OCI-LY3 (cell line): ENCODE data around the gene LHX4.

Source experiments
- H2AFZ ChIP-seq: fragments of 200-600, 300-600 bp; shearing (Covaris generic); 2 replicates; pipeline ENCODE4 v1.6.0; 2014; ENCODE audit warnings: antibody characterized with exemption, low read depth, low read length
- H3K27ac ChIP-seq: fragments of 200-600, 300-600 bp; sonication (generic); 2 replicates; pipeline ENCODE4 v1.5.1; 2014; ENCODE audit warnings: mild to moderate bottlenecking, low read length, moderate library complexity, mixed read lengths
- H3K27me3 ChIP-seq: fragments of 200-600, 300-600 bp; sonication (generic); 2 replicates; pipeline ENCODE4 v1.6.1; 2014; ENCODE audit warnings: low read depth, low read length, mixed read lengths
- H3K36me3 ChIP-seq: fragments of 200-600, 300-600 bp; sonication (generic); replicated peaks from 2 replicates; pipeline ENCODE3; 2014; ENCODE audit warnings: low read depth, low read length, mixed read lengths
- H3K4me1 ChIP-seq: fragments of 300-600, 200-600 bp; sonication (generic); 2 replicates; pipeline ENCODE4 v1.6.1; 2014; ENCODE audit warnings: low read length, mixed read lengths
- H3K4me2 ChIP-seq: fragments of 200-600, 300-600 bp; sonication (generic); 2 replicates; pipeline ENCODE4 v1.6.1; 2014; ENCODE audit warnings: low read length, mixed read lengths
- H3K4me3 ChIP-seq: fragments of 300-600, 200-600 bp; sonication (generic); 2 replicates; pipeline ENCODE4 v1.5.1; 2014; ENCODE audit warnings: antibody characterized with exemption, mild to moderate bottlenecking, low read length, moderate library complexity
- H3K79me2 ChIP-seq: fragments of 300-600, 200-600 bp; shearing (Covaris generic); 2 replicates; pipeline ENCODE4 v1.6.1; 2014; ENCODE audit warnings: mild to moderate bottlenecking, low read length, mixed read lengths
- H3K9ac ChIP-seq: fragments of 300-600, 200-600 bp; shearing (Covaris generic); 2 replicates; pipeline ENCODE4 v1.6.0; 2014; ENCODE audit warnings: mild to moderate bottlenecking, low read length, moderate library complexity
- H3K9me3 ChIP-seq: fragments of 200-600, 300-600 bp; shearing (Covaris generic); 2 replicates; pipeline ENCODE4 v1.6.1; 2014; ENCODE audit warnings: low read length, mixed read lengths; ENCODE audit not compliant: insufficient read depth
- H4K20me1 ChIP-seq: fragments of 200-600, 300-600 bp; sonication (generic); 2 replicates; pipeline ENCODE4 v1.6.1; 2016; ENCODE audit warnings: low read length, mixed read lengths; ENCODE audit not compliant: insufficient read depth
- EZH2phosphoT487 ChIP-seq: fragments of 200-600 bp; shearing (Covaris generic); IDR thresholded peaks from 2 replicates; pipeline ENCODE4 v1.6.1; 2018; ENCODE audit warnings: antibody characterized with exemption, mixed run types, low read depth
- TF ChIP-seq, protein P1 (sequence below): fragments of 200-600, 300-600 bp; sonication (generic); IDR thresholded peaks from 2 replicates; pipeline ENCODE4 v1.5.1; 2014; ENCODE audit warnings: antibody characterized with exemption, low read length, low read depth

The LHX4 gene

GRCh38 chr1:180244840-180245239 lies 14.8 kb downstream of the LHX4 start:
- Histone ChIP-seq H3K4me1 (no peaks in the 10 kb centered on the region), H3K4me2 (no peak overlapping the region), H3K4me3 (no peak overlapping the region), H3K36me3 (no peaks in the 10 kb centered on the region), H3K27ac (no peak overlapping the region), H3K27me3 (peaks cover 18% of the 10 kb centered on the region), H3K79me2 (no peaks in the 10 kb centered on the region), H2AFZ (no peak overlapping the region), H4K20me1 (no peaks in the 10 kb centered on the region), H3K9ac (no peak overlapping the region), H3K9me3 (no peaks in the 10 kb centered on the region)
- TF ChIP-seq, protein P1, sequence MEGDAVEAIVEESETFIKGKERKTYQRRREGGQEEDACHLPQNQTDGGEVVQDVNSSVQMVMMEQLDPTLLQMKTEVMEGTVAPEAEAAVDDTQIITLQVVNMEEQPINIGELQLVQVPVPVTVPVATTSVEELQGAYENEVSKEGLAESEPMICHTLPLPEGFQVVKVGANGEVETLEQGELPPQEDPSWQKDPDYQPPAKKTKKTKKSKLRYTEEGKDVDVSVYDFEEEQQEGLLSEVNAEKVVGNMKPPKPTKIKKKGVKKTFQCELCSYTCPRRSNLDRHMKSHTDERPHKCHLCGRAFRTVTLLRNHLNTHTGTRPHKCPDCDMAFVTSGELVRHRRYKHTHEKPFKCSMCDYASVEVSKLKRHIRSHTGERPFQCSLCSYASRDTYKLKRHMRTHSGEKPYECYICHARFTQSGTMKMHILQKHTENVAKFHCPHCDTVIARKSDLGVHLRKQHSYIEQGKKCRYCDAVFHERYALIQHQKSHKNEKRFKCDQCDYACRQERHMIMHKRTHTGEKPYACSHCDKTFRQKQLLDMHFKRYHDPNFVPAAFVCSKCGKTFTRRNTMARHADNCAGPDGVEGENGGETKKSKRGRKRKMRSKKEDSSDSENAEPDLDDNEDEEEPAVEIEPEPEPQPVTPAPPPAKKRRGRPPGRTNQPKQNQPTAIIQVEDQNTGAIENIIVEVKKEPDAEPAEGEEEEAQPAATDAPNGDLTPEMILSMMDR, result no peak
- TF ChIP-seq EZH2phosphoT487, result no peak

DNA sequence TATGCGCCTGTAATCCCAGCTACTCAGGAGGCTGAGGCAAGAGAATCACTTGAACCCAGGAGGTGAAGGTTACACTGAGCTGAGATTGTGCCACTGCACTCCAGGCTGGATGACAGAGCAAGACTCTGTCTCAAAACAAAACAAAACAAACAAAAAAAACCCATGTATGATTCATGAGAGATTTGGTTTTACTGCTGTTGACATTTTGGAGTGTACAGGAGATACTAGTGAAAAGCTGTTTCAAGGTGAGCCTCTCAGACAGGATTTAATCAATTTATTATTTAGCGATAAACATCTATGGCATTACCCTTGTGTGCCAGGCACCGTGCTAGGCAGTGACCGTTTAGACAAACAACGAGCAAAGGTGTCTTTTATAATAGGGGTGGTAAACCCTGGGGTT lies 16.5 kb downstream of the LHX4 start:
- H3K27ac ChIP-seq, result no peak overlapping the region
- H3K36me3 ChIP-seq, result no peaks in the 10 kb centered on the region
- H3K27me3 ChIP-seq, result peaks cover 4% of the 10 kb centered on the region; the same call in 1 of the 2 replicates
- no peak overlapping the region for H3K9ac ChIP-seq
- no peaks in the 10 kb centered on the region for H3K4me1 ChIP-seq
- H4K20me1 ChIP-seq, result no peaks in the 10 kb centered on the region
- H3K4me3 ChIP-seq, result no peak overlapping the region
- TF ChIP-seq, protein P1, result no peak
- TF ChIP-seq EZH2phosphoT487, result no peak
- H2AFZ ChIP-seq, result no peak overlapping the region; the same call in 1 of the 2 replicates
- no peaks in the 10 kb centered on the region for H3K9me3 ChIP-seq
- no peaks in the 10 kb centered on the region for H3K79me2 ChIP-seq
- H3K4me2 ChIP-seq, result no peak overlapping the region

DNA sequence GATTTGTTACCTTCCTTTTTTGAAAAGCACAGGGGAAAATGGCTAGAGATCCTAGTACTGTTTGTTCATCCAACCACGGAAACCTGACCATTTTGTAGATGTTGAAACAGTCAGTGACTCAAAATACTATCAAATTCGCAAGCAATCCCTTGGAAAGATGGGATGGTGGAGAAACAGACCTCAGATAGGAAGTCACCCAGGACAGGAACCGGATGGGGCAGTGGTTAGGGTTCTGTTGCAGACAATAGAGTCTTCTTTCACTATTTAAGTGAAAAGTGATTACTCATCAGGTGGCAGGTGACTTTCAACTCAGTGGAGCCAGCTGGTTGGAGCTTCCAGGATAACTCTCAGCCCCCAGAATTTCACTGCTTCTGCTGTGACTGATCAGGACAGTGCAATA lies 17.0 kb downstream of the LHX4 start:
- no peaks in the 10 kb centered on the region for H3K9me3 ChIP-seq
- H3K4me1 ChIP-seq, result no peaks in the 10 kb centered on the region
- no peaks in the 10 kb centered on the region for H3K79me2 ChIP-seq
- TF ChIP-seq, protein P1, result no peak
- no peaks in the 10 kb centered on the region for H4K20me1 ChIP-seq
- H2AFZ ChIP-seq, result no peak overlapping the region
- no peak overlapping the region for H3K9ac ChIP-seq
- H3K27me3 ChIP-seq, result peaks cover 3% of the 10 kb centered on the region; the same call in 1 of the 2 replicates
- no peak overlapping the region for H3K4me2 ChIP-seq
- H3K27ac ChIP-seq, result no peak overlapping the region
- H3K4me3 ChIP-seq, result no peak overlapping the region
- no peaks in the 10 kb centered on the region for H3K36me3 ChIP-seq

DNA sequence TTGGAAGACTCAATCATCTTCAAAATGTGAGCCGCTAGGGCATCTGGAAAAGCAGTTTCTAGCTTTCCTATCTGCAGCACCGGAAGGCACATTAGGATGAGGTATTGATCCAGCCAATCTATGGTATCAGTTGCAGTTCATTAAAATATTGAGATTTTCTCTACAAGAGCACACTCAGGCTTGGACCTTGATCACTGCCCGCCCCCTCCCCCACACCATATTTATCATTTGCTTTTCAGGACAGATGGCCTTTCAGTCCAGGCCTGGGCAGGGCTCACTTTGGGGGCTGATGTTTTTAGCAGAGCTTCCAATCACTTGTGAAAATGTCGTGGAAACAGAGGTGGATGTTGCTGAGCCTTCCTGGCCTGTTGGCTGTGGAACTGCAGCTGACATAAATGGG lies 17.5 kb downstream of the LHX4 start:
- Histone ChIP-seq H3K4me2 (no peak overlapping the region), H3K4me1 (peaks cover 4% of the 10 kb centered on the region), H3K9me3 (no peaks in the 10 kb centered on the region), H3K9ac (no peak overlapping the region), H3K79me2 (no peaks in the 10 kb centered on the region), H3K36me3 (no peaks in the 10 kb centered on the region), H4K20me1 (no peaks in the 10 kb centered on the region), H2AFZ (no peak overlapping the region), H3K27me3 (no peaks in the 10 kb centered on the region), H3K27ac (no peak overlapping the region), H3K4me3 (no peak overlapping the region)
- TF ChIP-seq, protein P1, result no peak
- TF ChIP-seq EZH2phosphoT487, result no peak
